ENCODE measurements around the gene ANAPC16.

- TF ChIP-seq POLR2AphosphoS5 (IDR thresholded peaks at IDR 0.05) (no peak), POLR2A (IDR thresholded peaks at IDR 0.05) (no peak)
These were observed 58.5 kb downstream of the ANAPC16 start for GRCh38 chr10:72274213-72274729.
